GM10266 (cell line): ENCODE measurements around the gene COL25A1.
"Not testable (repeated sequence)": the region's sequence is repeated elsewhere in the genome, so short reads cannot be mapped to it uniquely, and the experiment has no call there.

Source experiments
- DNase-seq: peaks from one replicate; pipeline ENCODE4 v3.0.0; 2012; ENCODE audit errors: extremely low spot score
- CTCF ChIP-seq: IDR thresholded peaks from 2 replicates; pipeline ENCODE4 v1.5.1; 2012; ENCODE audit warnings: mild to moderate bottlenecking, low read depth; ENCODE audit not compliant: control insufficient read depth, insufficient read depth; ENCODE audit errors: missing control alignments

COL25A1 gene

GRCh38 chr4:109155682-109156283 is 146.7 kb downstream of the COL25A1 start:
- DNase-seq = no peak
- no peak for TF ChIP-seq CTCF

GRCh38 chr4:109155084-109155483 is 147.4 kb downstream of the COL25A1 start:
- no peak for TF ChIP-seq CTCF
- DNase-seq = no peak

GRCh38 chr4:109154424-109154823 is 148.0 kb downstream of the COL25A1 start:
- DNase-seq = no peak
- no peak for TF ChIP-seq CTCF

GRCh38 chr4:109149836-109150235 is 152.6 kb downstream of the COL25A1 start:
- TF ChIP-seq CTCF = no peak
- no peak for DNase-seq

- no peak for DNase-seq
These were observed 153.8 kb downstream of the COL25A1 start for GRCh38 chr4:109148577-109149075.

GRCh38 chr4:109147135-109147534 is 155.3 kb downstream of the COL25A1 start:
- no peak for DNase-seq
- TF ChIP-seq CTCF = no peak

More at GRCh38 chr4:109148577-109149075, 153.8 kb downstream of the COL25A1 start:
- TF ChIP-seq CTCF = no peak

- DNase-seq = no peak
- no peak for TF ChIP-seq CTCF
These were observed 156.0 kb downstream of the COL25A1 start for GRCh38 chr4:109146499-109146898.

GRCh38 chr4:109138125-109138524 is 164.3 kb downstream of the COL25A1 start:
- not testable (repeated sequence) for DNase-seq
